H1 (cell line): ENCODE data around the gene KREMEN1. TPM values are rescaled to one million over a fixed set of nuclear protein-coding genes. Genes with fewer than 3 reads are reported as not detected.

Experiments used
- BRCA1 ChIP-seq: IDR thresholded peaks from 2 replicates; pipeline ENCODE4 v1.6.1; 2012; ENCODE audit warnings: low read depth, low read length, improper control_type of control experiment
- HDAC2 ChIP-seq, 2 experiments: fragments of 300-600 bp in 1 of 2; sonication (generic) in 1 of 2; IDR thresholded peaks; 2 replicates each; pipeline ENCODE4 v1.6.1; 2011 to 2012; ENCODE audit warnings: low read depth in 2 of 2, low read length in 2 of 2, mild to moderate bottlenecking in 2 of 2, moderate library complexity in 2 of 2, borderline replicate concordance in 1 of 2, inconsistent platforms in 1 of 2
- POLR2A ChIP-seq, 2 experiments: IDR thresholded peaks; 1 replicate in 1 of 2; 2 replicates in 1 of 2; pipeline ENCODE4 v1.6.1; 2011; ENCODE audit warnings: low read depth in 2 of 2, low read length in 2 of 2, mild to moderate bottlenecking in 2 of 2; ENCODE audit errors: control extremely low read depth in 1 of 2
- POLR2AphosphoS5 ChIP-seq: IDR thresholded peaks from 2 replicates; pipeline ENCODE4 v1.6.1; 2011; ENCODE audit warnings: low read depth, low read length
- RBBP5 ChIP-seq: IDR thresholded peaks from 2 replicates; pipeline ENCODE4 v1.7.1; 2012; ENCODE audit warnings: low read depth, mild to moderate bottlenecking, inconsistent platforms, low read length, moderate library complexity, borderline replicate concordance
- SUZ12 ChIP-seq: fragments of 200-600 bp; sonication (generic); IDR thresholded peaks from 2 replicates; pipeline ENCODE4 v1.6.1; 2012; ENCODE audit warnings: mild to moderate bottlenecking, inconsistent platforms, low read length, moderate library complexity, mixed read lengths
- TAF1 ChIP-seq: IDR thresholded peaks from 2 replicates; pipeline ENCODE4 v1.6.1; 2011; ENCODE audit warnings: mild to moderate bottlenecking, low read depth, low read length
- ZNF274 ChIP-seq: IDR thresholded peaks from 2 replicates; pipeline ENCODE4 v1.7.0; 2012; ENCODE audit warnings: low read length, borderline replicate concordance; ENCODE audit errors: extremely low read depth
- polyA plus RNA-seq, 7 experiments: library from polyadenylated mRNA; depleted of rRNA in 3 of 7; stranded (reverse) in 5 of 7; unstranded in 2 of 7; fragments of >200 nt in 5 of 7; fragments of 200-250 nt in 2 of 7; gene quantifications; 1 replicate in 5 of 7; 2 replicates in 1 of 7; 4 replicates in 1 of 7; pipeline versions ENCODE4 v1.2.1 to v1.2.3, GENCODE V29; 2011 to 2013; ENCODE audit warnings: missing spikeins in 2 of 7, mixed read lengths in 2 of 7
- total RNA-seq: library from RNA; stranded (reverse); fragmentation: NEBNext Ultra II Directional; extraction: Animal tissue kit (Norgen Biotek cat#: 25700); gene quantifications from 2 replicates; pipeline ENCODE4 v1.2.1, GENCODE V29; 2021
- TF ChIP-seq, protein P1 (sequence below), 3 experiments: IDR thresholded peaks; 1 replicate in 2 of 3; 2 replicates in 1 of 3; pipeline versions ENCODE4 v1.5.1 to v1.6.1; 2011; ENCODE audit warnings: low read length in 3 of 3, mild to moderate bottlenecking in 3 of 3, inconsistent platforms in 2 of 3, low read depth in 1 of 3, moderate library complexity in 1 of 3; ENCODE audit not compliant: insufficient read depth in 1 of 3; ENCODE audit errors: control extremely low read depth in 1 of 3
- TF ChIP-seq, protein P2 (sequence below): IDR thresholded peaks from 2 replicates; pipeline ENCODE4 v1.6.1; 2012; ENCODE audit warnings: inconsistent platforms

The KREMEN1 gene
- total and polyA plus RNA-seq, 2 of the 8 experiments (the other 6 are each of a cell fraction or from before 2014, with no cell fraction given), result 2.1 to 3.2 TPM

DNA sequence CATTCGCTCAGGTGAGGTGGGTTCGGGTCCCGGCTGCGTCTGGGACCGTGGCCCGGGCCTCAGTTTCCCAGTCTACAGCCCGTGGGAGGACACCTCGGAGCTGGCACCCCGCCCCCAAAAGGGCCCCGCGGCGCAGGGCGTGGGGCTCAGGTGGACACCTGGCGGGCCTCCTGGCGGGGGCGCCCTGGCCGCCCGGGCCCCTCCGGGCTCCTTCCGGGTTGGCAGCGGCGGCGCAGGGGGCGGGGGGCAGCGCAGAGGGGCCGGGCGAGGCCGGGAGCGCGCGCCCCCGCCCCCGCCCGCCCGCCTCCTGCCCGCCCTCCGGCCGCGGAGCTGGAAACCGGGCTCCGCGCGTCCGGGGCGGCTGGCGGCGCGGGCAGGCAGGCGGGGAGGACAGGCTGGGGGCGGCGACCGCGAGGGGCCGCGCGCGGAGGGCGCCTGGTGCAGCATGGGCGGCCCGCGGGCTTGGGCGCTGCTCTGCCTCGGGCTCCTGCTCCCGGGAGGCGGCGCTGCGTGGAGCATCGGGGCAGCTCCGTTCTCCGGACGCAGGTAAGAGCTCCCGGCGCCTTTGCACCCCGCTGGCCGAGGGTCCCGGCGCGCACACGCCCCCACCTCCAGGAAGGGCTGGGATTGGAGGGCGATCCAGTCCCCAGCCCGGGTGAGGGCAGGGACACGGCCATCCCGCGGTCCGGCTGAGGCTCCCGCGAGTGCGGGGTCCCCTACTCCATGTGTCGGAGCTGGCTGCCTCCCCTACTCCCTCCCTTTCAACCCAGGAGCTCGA lies 132.9 kb downstream of the KREMEN1 start, which contains the start of gene EMID1 (continued):
- TF ChIP-seq, protein P1, sequence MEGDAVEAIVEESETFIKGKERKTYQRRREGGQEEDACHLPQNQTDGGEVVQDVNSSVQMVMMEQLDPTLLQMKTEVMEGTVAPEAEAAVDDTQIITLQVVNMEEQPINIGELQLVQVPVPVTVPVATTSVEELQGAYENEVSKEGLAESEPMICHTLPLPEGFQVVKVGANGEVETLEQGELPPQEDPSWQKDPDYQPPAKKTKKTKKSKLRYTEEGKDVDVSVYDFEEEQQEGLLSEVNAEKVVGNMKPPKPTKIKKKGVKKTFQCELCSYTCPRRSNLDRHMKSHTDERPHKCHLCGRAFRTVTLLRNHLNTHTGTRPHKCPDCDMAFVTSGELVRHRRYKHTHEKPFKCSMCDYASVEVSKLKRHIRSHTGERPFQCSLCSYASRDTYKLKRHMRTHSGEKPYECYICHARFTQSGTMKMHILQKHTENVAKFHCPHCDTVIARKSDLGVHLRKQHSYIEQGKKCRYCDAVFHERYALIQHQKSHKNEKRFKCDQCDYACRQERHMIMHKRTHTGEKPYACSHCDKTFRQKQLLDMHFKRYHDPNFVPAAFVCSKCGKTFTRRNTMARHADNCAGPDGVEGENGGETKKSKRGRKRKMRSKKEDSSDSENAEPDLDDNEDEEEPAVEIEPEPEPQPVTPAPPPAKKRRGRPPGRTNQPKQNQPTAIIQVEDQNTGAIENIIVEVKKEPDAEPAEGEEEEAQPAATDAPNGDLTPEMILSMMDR (IDR thresholded peaks at IDR 0.05; ENCODE audit: control extremely low read depth in 1 of 3, insufficient read depth in 1 of 3, low read depth in 1 of 3, low read length in 3 of 3), result 0 out of 4 replicates have a peak, but pooled peaks of 1 of the 3 experiments have one; percentile 2
- TF ChIP-seq POLR2AphosphoS5 (no peak), BRCA1 (no peak), HDAC2 (IDR thresholded peaks at IDR 0.05; ENCODE audit: borderline replicate concordance in 1 of 2, low read depth in 2 of 2, low read length in 2 of 2) (peak in 1 of 2 experiments; percentile 18; a peak in 1 of 4 replicates), SUZ12 (0 out of 2 replicates have a peak, but pooled peaks have one; percentile 32), POLR2A (IDR thresholded peaks at IDR 0.05; ENCODE audit: control extremely low read depth in 1 of 2, low read depth in 2 of 2, low read length in 2 of 2) (no peak), TAF1 (0 out of 2 replicates have a peak, but pooled peaks have one; percentile 18), RBBP5 (peak; percentile 69; the same call in 1 of the 2 replicates), ZNF274 (no peak)
- TF ChIP-seq, protein P2, sequence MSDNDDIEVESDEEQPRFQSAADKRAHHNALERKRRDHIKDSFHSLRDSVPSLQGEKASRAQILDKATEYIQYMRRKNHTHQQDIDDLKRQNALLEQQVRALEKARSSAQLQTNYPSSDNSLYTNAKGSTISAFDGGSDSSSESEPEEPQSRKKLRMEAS, result 0 out of 2 replicates have a peak, but pooled peaks have one; percentile 20
